ENCODE measurements around the gene EPS8.

GRCh38 chr12:15827136-15827535 is 37.9 kb upstream of the EPS8 start:
- TF ChIP-seq EZH2 (optimal IDR thresholded peaks at IDR 0.05; ENCODE audit: low read depth, low read length) (no peak), EZH2phosphoT487 (IDR thresholded peaks at IDR 0.05; ENCODE audit: low read length) (no peak), CTCF (IDR thresholded peaks at IDR 0.05; ENCODE audit: low read length) (no peak)

Data from MM.1S (cell line).